ENCODE data around the gene KDM3A. TPM values are rescaled to one million over a fixed set of nuclear protein-coding genes. Genes with fewer than 3 reads are reported as not detected.

The KDM3A gene
- total RNA-seq, 2 experiments from 2014 or later = 86.1 to 86.9 TPM

GRCh38 chr2:86468162-86469033 is 27.2 kb downstream of the KDM3A start:
- Mint-ChIP-seq H3K9me3 (no peaks in the 10 kb centered on the region), H3K36me3 (ENCODE audit: low read depth) (peaks cover 78% of the 10 kb centered on the region), H3K4me1 (peaks cover 45% of the 10 kb centered on the region), H3K27ac (peak overlapping the region; percentile 85), H3K4me3 (peak overlapping the region; percentile 45), H3K27me3 (no peaks in the 10 kb centered on the region)
- CTCF ChIA-PET = interaction anchor here (0.6 to 2.2 kb wide), 7 partner anchors 9 to 1114 kb away, joined by 3 to 16 read pairs (median 3); partner anchors contain the start of genes ELMOD3 and RETSAT
- DNase-seq = peak; percentile 27
- POLR2A ChIA-PET = interaction anchor here (0.5 kb wide), 1 partner anchor 922 kb away, joined by 3 read pairs; no protein-coding TSS in a partner anchor

GRCh38 chr2:86470890-86471289 is 29.7 kb downstream of the KDM3A start:
- peaks cover 80% of the 10 kb centered on the region for H3K36me3 Mint-ChIP-seq (ENCODE audit: low read depth)
- no peak for DNase-seq
- ChIA-PET CTCF (no interaction called here), POLR2A (no interaction called here)
- H3K4me1 Mint-ChIP-seq = peaks cover 39% of the 10 kb centered on the region
- H3K27ac Mint-ChIP-seq = no peak overlapping the region
- H3K27me3 Mint-ChIP-seq = no peaks in the 10 kb centered on the region
- H3K4me3 Mint-ChIP-seq = no peak overlapping the region
- no peaks in the 10 kb centered on the region for H3K9me3 Mint-ChIP-seq

- Mint-ChIP-seq H3K27ac (no peak overlapping the region), H3K27me3 (no peaks in the 10 kb centered on the region), H3K4me3 (no peak overlapping the region), H3K36me3 (ENCODE audit: low read depth) (peaks cover 77% of the 10 kb centered on the region), H3K9me3 (no peaks in the 10 kb centered on the region), H3K4me1 (peaks cover 39% of the 10 kb centered on the region)
- DNase-seq = no peak
- ChIA-PET CTCF (no interaction called here), POLR2A (interaction anchor here (0.6 kb wide), 1 partner anchor 31 kb away, joined by 4 read pairs; no protein-coding TSS in a partner anchor)
Measured at GRCh38 chr2:86471637-86472036, 30.5 kb downstream of the KDM3A start.

GRCh38 chr2:86476092-86476491 is 34.9 kb downstream of the KDM3A start:
- H3K4me3 Mint-ChIP-seq = no peak overlapping the region
- H3K27ac Mint-ChIP-seq = no peak overlapping the region
- no peaks in the 10 kb centered on the region for H3K27me3 Mint-ChIP-seq
- CTCF ChIA-PET = no interaction called here
- no peaks in the 10 kb centered on the region for H3K9me3 Mint-ChIP-seq
- H3K4me1 Mint-ChIP-seq = peaks cover 18% of the 10 kb centered on the region
- peaks cover 83% of the 10 kb centered on the region for H3K36me3 Mint-ChIP-seq (ENCODE audit: low read depth)
- POLR2A ChIA-PET = no interaction called here
- DNase-seq = no peak

- peaks cover 25% of the 10 kb centered on the region for H3K4me1 Mint-ChIP-seq
- H3K9me3 Mint-ChIP-seq = no peaks in the 10 kb centered on the region
- CTCF ChIA-PET = no interaction called here
- no peak overlapping the region for H3K27ac Mint-ChIP-seq
- H3K27me3 Mint-ChIP-seq = no peaks in the 10 kb centered on the region
- POLR2A ChIA-PET = no interaction called here
- H3K4me3 Mint-ChIP-seq = no peak overlapping the region
- no peak for DNase-seq
- H3K36me3 Mint-ChIP-seq (ENCODE audit: low read depth) = peaks cover 83% of the 10 kb centered on the region
Measured at GRCh38 chr2:86476918-86477317, 35.7 kb downstream of the KDM3A start.

GRCh38 chr2:86477349-86477748 is 36.2 kb downstream of the KDM3A start:
- no peak overlapping the region for H3K4me3 Mint-ChIP-seq
- no peak overlapping the region for H3K27ac Mint-ChIP-seq
- CTCF ChIA-PET = no interaction called here
- peaks cover 29% of the 10 kb centered on the region for H3K4me1 Mint-ChIP-seq
- DNase-seq = no peak
- POLR2A ChIA-PET = no interaction called here
- no peaks in the 10 kb centered on the region for H3K9me3 Mint-ChIP-seq
- peaks cover 85% of the 10 kb centered on the region for H3K36me3 Mint-ChIP-seq (ENCODE audit: low read depth)
- H3K27me3 Mint-ChIP-seq = no peaks in the 10 kb centered on the region

GRCh38 chr2:86480105-86480504 is 38.9 kb downstream of the KDM3A start:
- no peaks in the 10 kb centered on the region for H3K27me3 Mint-ChIP-seq
- no peak overlapping the region for H3K27ac Mint-ChIP-seq
- no peaks in the 10 kb centered on the region for H3K9me3 Mint-ChIP-seq
- no peak for DNase-seq
- peaks cover 38% of the 10 kb centered on the region for H3K4me1 Mint-ChIP-seq
- H3K4me3 Mint-ChIP-seq = no peak overlapping the region
- H3K36me3 Mint-ChIP-seq (ENCODE audit: low read depth) = peaks cover 89% of the 10 kb centered on the region
- ChIA-PET POLR2A (no interaction called here), CTCF (interaction anchor here (0.7 to 3.4 kb wide), 2 partner anchors 13 to 201 kb away, joined by 3 to 16 read pairs; no protein-coding TSS in a partner anchor)

- H3K27me3 Mint-ChIP-seq = no peaks in the 10 kb centered on the region
- ChIA-PET POLR2A (no interaction called here), CTCF (no interaction called here)
- no peak overlapping the region for H3K4me3 Mint-ChIP-seq
- peaks cover 40% of the 10 kb centered on the region for H3K4me1 Mint-ChIP-seq
- H3K9me3 Mint-ChIP-seq = no peaks in the 10 kb centered on the region
- no peak overlapping the region for H3K27ac Mint-ChIP-seq
- DNase-seq = no peak
- H3K36me3 Mint-ChIP-seq (ENCODE audit: low read depth) = peaks cover 95% of the 10 kb centered on the region
Measured at GRCh38 chr2:86482034-86482433, 40.9 kb downstream of the KDM3A start.

GRCh38 chr2:86484385-86484784 is 43.2 kb downstream of the KDM3A start:
- Mint-ChIP-seq H3K4me3 (no peak overlapping the region), H3K27me3 (no peaks in the 10 kb centered on the region), H3K4me1 (peaks cover 40% of the 10 kb centered on the region), H3K36me3 (ENCODE audit: low read depth) (peaks cover 94% of the 10 kb centered on the region), H3K27ac (no peak overlapping the region), H3K9me3 (no peaks in the 10 kb centered on the region)
- ChIA-PET POLR2A (no interaction called here), CTCF (no interaction called here)
- no peak for DNase-seq

- Mint-ChIP-seq H3K4me3 (no peak overlapping the region), H3K9me3 (no peaks in the 10 kb centered on the region), H3K36me3 (ENCODE audit: low read depth) (peaks cover 94% of the 10 kb centered on the region), H3K4me1 (peaks cover 37% of the 10 kb centered on the region), H3K27ac (no peak overlapping the region), H3K27me3 (no peaks in the 10 kb centered on the region)
- POLR2A ChIA-PET = no interaction called here
- CTCF ChIA-PET = interaction anchor here (0.8 to 1.4 kb wide), 2 partner anchors 13 to 56 kb away, joined by 3 read pairs; no protein-coding TSS in a partner anchor
- no peak for DNase-seq
Measured at GRCh38 chr2:86485103-86485502, 43.9 kb downstream of the KDM3A start.

GRCh38 chr2:86485802-86486201 is 44.6 kb downstream of the KDM3A start:
- CTCF ChIA-PET = interaction anchor here (0.8 to 1.4 kb wide), 2 partner anchors 12 to 57 kb away, joined by 3 read pairs; no protein-coding TSS in a partner anchor
- POLR2A ChIA-PET = no interaction called here
- Mint-ChIP-seq H3K36me3 (ENCODE audit: low read depth) (peaks cover 93% of the 10 kb centered on the region), H3K4me3 (no peak overlapping the region), H3K27me3 (no peaks in the 10 kb centered on the region), H3K9me3 (no peaks in the 10 kb centered on the region), H3K27ac (no peak overlapping the region), H3K4me1 (peaks cover 30% of the 10 kb centered on the region)
- DNase-seq = no peak

GRCh38 chr2:86487062-86487461 is 45.9 kb downstream of the KDM3A start:
- POLR2A ChIA-PET = no interaction called here
- Mint-ChIP-seq H3K27ac (no peak overlapping the region), H3K4me1 (peaks cover 19% of the 10 kb centered on the region), H3K4me3 (no peak overlapping the region), H3K36me3 (ENCODE audit: low read depth) (peaks cover 96% of the 10 kb centered on the region), H3K9me3 (no peaks in the 10 kb centered on the region), H3K27me3 (no peaks in the 10 kb centered on the region)
- DNase-seq = no peak
- CTCF ChIA-PET = interaction anchor here (0.9 to 1.0 kb wide), 3 partner anchors 11 to 45 kb away, joined by 3 to 5 read pairs (median 3); no protein-coding TSS in a partner anchor

GRCh38 chr2:86488561-86489250 is 47.5 kb downstream of the KDM3A start:
- CTCF ChIA-PET = no interaction called here
- Mint-ChIP-seq H3K27me3 (no peaks in the 10 kb centered on the region), H3K4me1 (peaks cover 14% of the 10 kb centered on the region), H3K27ac (no peak overlapping the region), H3K4me3 (no peak overlapping the region), H3K36me3 (ENCODE audit: low read depth) (peaks cover 90% of the 10 kb centered on the region), H3K9me3 (no peaks in the 10 kb centered on the region)
- DNase-seq = no peak
- POLR2A ChIA-PET = interaction anchor here (0.6 kb wide), 1 partner anchor 37 kb away, joined by 3 read pairs; no protein-coding TSS in a partner anchor
